GM10847 (cell line): ENCODE data around the gene COL17A1.

Experiments
- POLR2A ChIP-seq: IDR thresholded peaks from 2 replicates; pipeline ENCODE4 v1.6.1; 2011; ENCODE audit not compliant: insufficient read length; ENCODE audit errors: extremely low read depth

Gene COL17A1

GRCh38 chr10:104076743-104077160, 8.9 kb downstream of the COL17A1 start:
- no peak for TF ChIP-seq POLR2A

GRCh38 chr10:104074505-104074904, 11.2 kb downstream of the COL17A1 start:
- no peak for TF ChIP-seq POLR2A

- TF ChIP-seq POLR2A: no peak
Observed at GRCh38 chr10:104072786-104073185, 12.9 kb downstream of the COL17A1 start.

GRCh38 chr10:104069613-104070012, 16.1 kb downstream of the COL17A1 start:
- TF ChIP-seq POLR2A: no peak

- no peak for TF ChIP-seq POLR2A
Observed at GRCh38 chr10:104067525-104067924, 18.2 kb downstream of the COL17A1 start.

DNA sequence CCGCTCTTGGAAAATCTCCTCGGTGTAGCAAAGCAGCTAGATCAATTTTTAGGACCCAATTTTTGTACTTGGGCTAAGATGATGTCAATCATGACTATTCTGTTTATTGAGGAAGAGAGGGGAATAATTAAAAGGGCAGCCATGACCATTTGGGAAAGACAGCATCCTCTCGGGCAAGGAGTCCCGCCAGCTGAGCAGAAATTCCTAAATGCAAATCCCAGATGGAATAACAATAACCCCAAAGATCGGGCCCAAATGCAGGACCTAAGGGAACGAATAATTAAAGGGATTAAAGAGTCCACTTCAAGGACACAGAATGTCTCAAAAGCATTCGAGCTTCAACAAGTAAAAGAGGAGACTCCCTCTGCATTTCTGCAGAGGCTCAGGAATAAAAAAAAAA, 18.7 kb downstream of the COL17A1 start:
- no peak for TF ChIP-seq POLR2A

GRCh38 chr10:104065748-104066147, 19.9 kb downstream of the COL17A1 start:
- TF ChIP-seq POLR2A: no peak

GRCh38 chr10:104061196-104061595, 24.5 kb downstream of the COL17A1 start:
- no peak for TF ChIP-seq POLR2A

DNA sequence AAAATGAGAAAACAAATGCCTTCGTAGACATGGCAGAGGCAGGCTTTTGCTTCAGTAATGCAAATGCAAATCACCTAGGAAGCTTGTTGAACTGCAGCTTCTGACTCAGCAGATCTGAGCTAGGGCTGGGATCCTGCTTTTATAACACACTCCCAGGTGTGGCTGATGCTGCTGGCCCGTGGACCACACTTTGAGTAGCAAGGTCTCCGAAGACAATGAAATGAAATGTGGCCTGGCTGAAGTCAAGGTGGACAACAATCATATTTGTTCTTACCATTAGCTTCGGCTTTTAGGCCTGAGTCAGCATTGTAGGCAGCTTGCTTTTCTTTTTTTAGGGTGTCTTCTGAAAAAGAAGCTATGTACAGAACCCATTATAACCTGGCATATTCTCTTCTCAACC, 26.3 kb downstream of the COL17A1 start:
- TF ChIP-seq POLR2A: no peak

DNA sequence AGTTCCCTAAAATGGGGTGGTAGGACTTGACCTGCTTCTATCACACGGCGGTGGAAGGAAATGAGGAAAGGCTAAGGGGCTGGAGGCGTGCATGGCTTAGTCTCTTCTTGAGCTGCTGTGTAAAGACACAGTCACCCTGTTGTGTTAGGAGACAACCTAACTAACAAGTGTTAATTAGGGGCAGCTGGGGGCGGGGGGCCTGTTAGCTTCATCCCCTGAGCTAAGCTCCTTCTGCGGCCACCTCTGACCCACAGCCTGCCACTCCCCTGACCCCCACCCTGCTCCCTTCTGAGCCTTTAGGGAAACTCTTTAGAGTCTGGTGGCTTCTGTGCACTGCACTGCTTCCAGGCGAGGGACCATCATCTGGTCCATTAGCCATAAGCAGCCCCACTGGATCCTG, 28.0 kb downstream of the COL17A1 start:
- no peak for TF ChIP-seq POLR2A

- TF ChIP-seq POLR2A: no peak
Observed at GRCh38 chr10:104056619-104057273, 28.9 kb downstream of the COL17A1 start.

DNA sequence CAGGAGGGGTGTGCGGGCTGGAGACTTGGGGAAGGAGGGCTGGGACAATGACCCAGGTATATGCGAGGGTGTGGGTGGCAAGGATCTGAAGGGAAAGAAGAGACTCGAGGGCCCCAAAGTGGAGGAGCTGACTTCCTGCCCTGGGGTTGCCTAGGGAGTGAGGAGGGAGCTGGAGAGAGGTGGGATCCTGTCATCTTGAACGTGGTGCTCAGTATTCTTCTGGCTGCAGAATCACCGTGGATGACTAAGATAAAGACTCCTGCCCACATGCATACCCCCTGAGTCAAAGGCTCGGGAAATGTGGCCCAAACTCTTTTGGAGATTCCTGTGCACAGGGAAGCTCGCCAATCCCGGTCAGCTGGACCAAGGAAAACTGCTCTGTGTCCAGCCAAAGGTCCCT, 31.2 kb downstream of the COL17A1 start:
- TF ChIP-seq POLR2A: no peak

- no peak for TF ChIP-seq POLR2A
Observed at GRCh38 chr10:104053201-104053600, 32.5 kb downstream of the COL17A1 start.

GRCh38 chr10:104052431-104052830, 33.2 kb downstream of the COL17A1 start:
- TF ChIP-seq POLR2A: no peak

GRCh38 chr10:104049504-104050250, 36.0 kb downstream of the COL17A1 start:
- TF ChIP-seq POLR2A: no peak

GRCh38 chr10:104046651-104047050, 39.0 kb downstream of the COL17A1 start:
- no peak for TF ChIP-seq POLR2A
